NCI-H1048 (cell line): Measurements from ENCODE around the gene CST6.
A peak's percentile ranks its signal among the peaks of the same experiment; 100 is the strongest.
"Not testable (repeated sequence)": the region's sequence is repeated elsewhere in the genome, so short reads cannot be mapped to it uniquely, and the experiment has no call there.

Experiments
- DNase-seq: peaks from one replicate; lab custom pipeline; 2025; lab: John Stamatoyannopoulos, UW

The CST6 gene

GRCh38 chr11:65983589-65983987, 28.2 kb upstream of the CST6 start:
- no peak for DNase-seq

- DNase-seq: no peak
Measured at GRCh38 chr11:65987336-65987735, 24.5 kb upstream of the CST6 start.

GRCh38 chr11:65988791-65989592, 22.8 kb upstream of the CST6 start:
- peak; percentile 78 for DNase-seq

- no peak for DNase-seq
Measured at GRCh38 chr11:65992056-65992455, 19.8 kb upstream of the CST6 start.

GRCh38 chr11:65997286-65997685, 14.5 kb upstream of the CST6 start:
- DNase-seq: no peak

- peak; percentile 93 for DNase-seq
Measured at GRCh38 chr11:66001942-66002647, 9.7 kb upstream of the CST6 start, which contains the start of the genes BANF1 and EIF1AD. BANF1 (plus strand) TSS chr11:66002503; CDS start chr11:66003251, 748 bp downstream. EIF1AD (minus strand) TSS chr11:66002157; CDS start chr11:66000389, 1,768 bp downstream.

- DNase-seq: no peak
Measured at GRCh38 chr11:66002648-66003225, 9.1 kb upstream of the CST6 start.

- no peak for DNase-seq
Measured at GRCh38 chr11:66003291-66003690, 8.5 kb upstream of the CST6 start.

- DNase-seq: no peak
Measured at GRCh38 chr11:66004186-66004585, 7.6 kb upstream of the CST6 start.

GRCh38 chr11:66006134-66006890, 5.5 kb upstream of the CST6 start:
- DNase-seq: no peak

GRCh38 chr11:66006891-66007176, 5.0 kb upstream of the CST6 start:
- DNase-seq: no peak

- DNase-seq: no peak
Measured at GRCh38 chr11:66007201-66007634, 4.6 kb upstream of the CST6 start.

- DNase-seq: no peak
Measured at GRCh38 chr11:66008095-66008467, 3.7 kb upstream of the CST6 start.

GRCh38 chr11:66008468-66009101, 3.2 kb upstream of the CST6 start:
- DNase-seq: no peak

GRCh38 chr11:66010036-66010435, 1.8 kb upstream of the CST6 start:
- not testable (repeated sequence) for DNase-seq

GRCh38 chr11:66011239-66011784, 496 bp upstream of the CST6 start:
- DNase-seq: no peak

GRCh38 chr11:66012371-66012945, 650 bp downstream of the CST6 start:
- DNase-seq: no peak

GRCh38 chr11:66012946-66013761, 1.3 kb downstream of the CST6 start:
- no peak for DNase-seq

- no peak for DNase-seq
Measured at GRCh38 chr11:66013762-66014100, 1.9 kb downstream of the CST6 start.

- DNase-seq: no peak
Measured at GRCh38 chr11:66014804-66015453, 3.1 kb downstream of the CST6 start.
